HCT116 (cell line): ENCODE data around the gene MACF1. TPM values are rescaled to one million over a fixed set of nuclear protein-coding genes. Genes with fewer than 3 reads are reported as not detected.

Source experiments
- ATAC-seq: fragments of 200-7000 bp; cut with Tn5 transposase; 2 replicates; pipeline ENCODE4 v1.9.1; 2020; ENCODE audit warnings: mild to moderate bottlenecking, moderate library complexity
- BruUV-seq: library from RNA; stranded (reverse); fragments of 400-500 nt; replicated peaks from 2 replicates; lab custom pipeline; 2021; lab: Mats Ljungman, UMichigan
- CTCF ChIA-PET: fragments of 300-600 bp; sonication (Branson Sonifier 250); formaldehyde crosslinking; loops from one replicate; lab custom pipeline; 2021; ENCODE audit warnings: antibody characterized with exemption; lab: Charles Lee
- POLR2A ChIA-PET: fragments of 300-600, 350-600 bp; sonication (Branson Sonifier 250); formaldehyde crosslinking; loops from one replicate; lab custom pipeline; 2021; ENCODE audit warnings: antibody characterized with exemption; lab: Charles Lee
- RAD21 ChIA-PET, 2 experiments: fragments of 300-600 bp; sonication (Branson Sonifier 250); formaldehyde crosslinking; loops; one replicate each; lab custom pipeline; 2023; ENCODE audit warnings: low total read pairs in 2 of 2; ENCODE audit not compliant: uncharacterized antibody in 2 of 2, unreplicated experiment in 2 of 2, low non-redundant PET in 1 of 2; lab: Charles Lee
- DNase-seq: peaks from one replicate; pipeline ENCODE4 v3.0.0-alpha.2; 2010; ENCODE audit warnings: low read depth, low spot score
- H2AFZ ChIP-seq: fragments of 200-600 bp; shearing (Covaris generic), sonication (generic); 2 replicates; pipeline ENCODE4 v1.6.1; 2017; ENCODE audit warnings: low read depth, mixed run types, mixed read lengths, antibody characterized with exemption, low read length; ENCODE audit not compliant: poor library complexity, severe bottlenecking
- H3K27ac ChIP-seq: 2 replicates; pipeline ENCODE4 v1.5.1; 2012; ENCODE audit warnings: low read depth, low read length
- H3K27me3 ChIP-seq: fragments of 200-600 bp; sonication (generic); 2 replicates; pipeline ENCODE4 v1.6.1; 2016; ENCODE audit warnings: mixed run types, low read length, mixed read lengths; ENCODE audit not compliant: insufficient read depth
- H3K36me3 ChIP-seq, 2 experiments: fragments of 200-500 bp in 1 of 2; fragments of 200-600 bp in 1 of 2; sonication (Bioruptor generic) in 1 of 2; sonication (generic) in 1 of 2; 2 replicates each; pipeline versions ENCODE4 v1.5.1 to v1.6.1; 2014 to 2016; ENCODE audit warnings: low read length in 2 of 2, inconsistent platforms in 1 of 2, mixed read lengths in 1 of 2, mixed run types in 1 of 2; ENCODE audit not compliant: insufficient read depth in 2 of 2, control insufficient read depth in 1 of 2
- H3K4me1 ChIP-seq, 2 experiments: fragments of 200-600 bp in 1 of 2; sonication (generic) in 1 of 2; 2 replicates each; pipeline versions ENCODE4 v1.5.1 to v1.6.1; 2012 to 2017; ENCODE audit warnings: low read length in 2 of 2, inconsistent platforms in 1 of 2, mild to moderate bottlenecking in 1 of 2, mixed read lengths in 1 of 2, mixed run types in 1 of 2, moderate library complexity in 1 of 2; ENCODE audit not compliant: insufficient read depth in 2 of 2, control insufficient read depth in 1 of 2
- H3K4me2 ChIP-seq: fragments of 200-600 bp; sonication (generic); 2 replicates; pipeline ENCODE4 v1.6.1; 2017; ENCODE audit warnings: mixed run types, low read length, mixed read lengths
- H3K4me3 ChIP-seq, 2 experiments: fragments of 200-600 bp in 1 of 2; sonication (generic) in 1 of 2; replicated peaks in 1 of 2; 2 replicates each; pipeline ENCODE4 v1.5.1; 2011 to 2016; ENCODE audit warnings: low read length in 2 of 2, control low read depth in 1 of 2, low read depth in 1 of 2, mild to moderate bottlenecking in 1 of 2, mixed read lengths in 1 of 2, mixed run types in 1 of 2
- H3K79me2 ChIP-seq: fragments of 200-600 bp; sonication (generic); 2 replicates; pipeline ENCODE4 v1.6.1; 2017; ENCODE audit warnings: mild to moderate bottlenecking, mixed run types, low read length, moderate library complexity, mixed read lengths; ENCODE audit not compliant: insufficient read depth
- H3K9ac ChIP-seq: fragments of 200-600 bp; sonication (generic); 2 replicates; pipeline ENCODE4 v1.6.1; 2016; ENCODE audit warnings: low read length, mixed read lengths
- H3K9me2 ChIP-seq: fragments of 200-600 bp; sonication (generic), shearing (Covaris generic); 2 replicates; pipeline ENCODE4 v1.6.1; 2017; ENCODE audit warnings: mixed run types, mild to moderate bottlenecking, moderate library complexity; ENCODE audit not compliant: insufficient read depth
- H3K9me3 ChIP-seq, 2 experiments: fragments of 200-500 bp in 1 of 2; fragments of 200-600 bp in 1 of 2; sonication (Bioruptor generic) in 1 of 2; sonication (generic) in 1 of 2; 2 replicates each; pipeline ENCODE4 v1.6.1; 2014 to 2017; ENCODE audit warnings: low read length in 2 of 2, mixed read lengths in 2 of 2, inconsistent platforms in 1 of 2, low read depth in 1 of 2, mild to moderate bottlenecking in 1 of 2, mixed run types in 1 of 2, moderate library complexity in 1 of 2; ENCODE audit not compliant: control insufficient read depth in 1 of 2, insufficient read depth in 1 of 2
- H4K20me1 ChIP-seq: fragments of 200-600 bp; sonication (generic), shearing (Covaris generic); 2 replicates; pipeline ENCODE4 v1.6.1; 2017; ENCODE audit warnings: mixed run types, mild to moderate bottlenecking, moderate library complexity; ENCODE audit not compliant: insufficient read depth
- FOSL1 ChIP-seq: IDR thresholded peaks from 2 replicates; pipeline ENCODE4 v1.6.1; 2012; ENCODE audit warnings: low read depth
- JUND ChIP-seq: IDR thresholded peaks from 2 replicates; pipeline ENCODE4 v1.6.1; 2012
- MAX ChIP-seq: IDR thresholded peaks from 2 replicates; pipeline ENCODE4 v1.6.1; 2012
- POLR2A ChIP-seq: IDR thresholded peaks from 2 replicates; pipeline ENCODE4 v1.7.0; 2011; ENCODE audit warnings: borderline replicate concordance; ENCODE audit not compliant: insufficient read depth, insufficient read length; ENCODE audit errors: extremely low read depth
- REST ChIP-seq: IDR thresholded peaks from 2 replicates; pipeline ENCODE4 v1.6.1; 2012; ENCODE audit warnings: low read depth
- SP1 ChIP-seq: IDR thresholded peaks from 2 replicates; pipeline ENCODE4 v1.6.1; 2012; ENCODE audit warnings: low read depth
- ZFX ChIP-seq: fragments of 450-650 bp; IDR thresholded peaks from 2 replicates; pipeline ENCODE4 v1.6.1; 2017
- intact Hi-C: fragments of 100-400 bp; cut with micrococcal nuclease; formaldehyde crosslinking; loops from 2 replicates; pipeline ENCODE4 v1.10.0; 2022
- total RNA-seq: library from RNA; stranded (reverse); gene quantifications from one replicate; pipeline ENCODE4 v1.2.1, GENCODE V29; 2021; ENCODE audit not compliant: unreplicated experiment

The MACF1 gene
- total RNA-seq, 1 experiment from 2014 or later: 146 TPM

- no peak for DNase-seq
- peak overlapping the region; percentile 6; the same call in 1 of the 2 replicates for H3K27ac ChIP-seq
These were observed 8.0 kb upstream of the MACF1 start for GRCh38 chr1:39196244-39197215.

More at GRCh38 chr1:39196244-39197215, 8.0 kb upstream of the MACF1 start:
- TF ChIP-seq REST (no peak), ZFX (no peak), JUND (no peak), POLR2A (no peak), SP1 (peak; percentile 21; the same call in 1 of the 2 replicates), FOSL1 (no peak), MAX (no peak)
- Histone ChIP-seq H3K79me2 (peaks cover 12% of the 10 kb centered on the region; the same call in 1 of the 2 replicates), H3K4me2 (peak overlapping the region; percentile 70), H3K9me2 (no peaks in the 10 kb centered on the region), H3K27me3 (no peaks in the 10 kb centered on the region), H4K20me1 (no peaks in the 10 kb centered on the region), H3K9ac (no peak overlapping the region), H3K4me3 (no peak overlapping the region), H2AFZ (no peak overlapping the region), H3K4me1 (peaks cover 57 to 67% of the 10 kb centered on the region in 2 experiments), H3K36me3 (no peaks in the 10 kb centered on the region), H3K9me3 (no peaks in the 10 kb centered on the region)
- ATAC-seq: peak; percentile 8; the same call in 1 of the 2 replicates
- intact Hi-C loops: no loop called here
- CTCF ChIA-PET: no interaction called here
- POLR2A ChIA-PET: no interaction called here
- BruUV-seq: no TSS peak
- RAD21 ChIA-PET: no interaction called here
